GM19468 (cell line): ENCODE measurements around the gene USP16.
"Not testable (repeated sequence)": the region's sequence is repeated elsewhere in the genome, so short reads cannot be mapped to it uniquely, and the experiment has no call there.

Source experiments
- ATAC-seq: cut with Tn5 transposase; IDR thresholded peaks from one replicate; pipeline ENCODE4 v1.9.1; 2021; ENCODE audit warnings: mild to moderate bottlenecking, moderate library complexity, moderate number of reproducible peaks; ENCODE audit not compliant: unreplicated experiment; ENCODE audit errors: extremely low read depth

The USP16 gene

DNA sequence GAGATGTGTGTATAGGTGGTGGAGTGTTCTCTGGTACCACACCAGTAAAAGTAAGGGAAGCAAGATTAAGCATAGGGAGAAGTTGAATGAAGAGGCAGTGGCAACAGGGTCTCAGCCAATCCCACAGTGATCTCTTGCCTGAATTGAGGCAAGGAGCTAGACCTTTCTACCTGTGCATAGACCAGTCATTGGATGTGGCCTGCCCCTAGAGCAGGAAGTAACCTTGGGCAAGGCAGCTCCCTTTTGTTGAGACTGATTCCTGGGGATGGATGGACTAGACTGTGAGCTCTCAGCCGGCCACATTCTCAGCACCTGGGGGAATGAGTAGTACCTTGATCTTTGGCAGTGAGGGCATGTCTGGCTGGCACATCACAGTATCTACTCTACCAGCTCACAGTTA, 6.4 kb downstream of the USP16 start:
- no peak for ATAC-seq

GRCh38 chr21:29033301-29033700, 8.8 kb downstream of the USP16 start:
- no peak for ATAC-seq

DNA sequence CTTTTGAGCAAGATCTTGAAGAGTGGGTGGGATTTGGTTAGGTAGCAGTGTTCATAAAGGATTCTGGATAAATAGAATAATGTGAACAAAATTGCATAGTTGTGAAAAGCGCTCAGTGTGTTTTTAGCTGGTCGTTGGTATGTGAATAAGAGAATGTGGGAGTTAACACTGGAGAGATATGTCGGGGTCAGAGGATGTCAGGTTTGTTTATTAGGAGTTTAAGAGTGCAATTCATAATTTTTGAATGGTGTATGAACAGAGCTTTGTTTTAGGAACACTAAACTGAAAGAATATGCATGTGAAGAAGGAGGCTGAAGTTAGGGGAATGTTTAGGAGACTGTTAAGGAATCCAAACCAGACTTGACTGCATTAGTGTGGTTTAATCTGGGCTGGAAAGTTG, 9.4 kb downstream of the USP16 start:
- ATAC-seq: no peak

- no peak for ATAC-seq
Observed at GRCh38 chr21:29034678-29035077, 10.2 kb downstream of the USP16 start.

GRCh38 chr21:29052224-29052623, 27.8 kb downstream of the USP16 start:
- ATAC-seq: no peak

GRCh38 chr21:29053011-29053553, 28.6 kb downstream of the USP16 start:
- no peak for ATAC-seq

DNA sequence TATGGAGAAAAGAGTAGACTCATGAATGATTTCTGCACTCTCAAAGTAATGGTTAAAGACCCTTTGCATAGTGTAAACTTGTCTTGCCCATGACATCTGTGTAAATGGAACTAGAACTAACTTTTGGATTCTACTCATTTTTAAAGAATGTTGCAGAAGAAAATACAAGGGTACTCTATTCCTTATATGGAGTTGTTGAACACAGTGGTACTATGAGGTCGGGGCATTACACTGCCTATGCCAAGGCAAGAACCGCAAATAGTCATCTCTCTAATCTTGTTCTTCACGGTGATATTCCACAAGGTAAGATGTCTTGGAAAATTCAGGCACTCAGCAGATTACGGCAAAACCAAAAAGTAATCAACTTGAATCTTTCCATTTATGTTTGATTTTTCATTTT, 29.2 kb downstream of the USP16 start:
- ATAC-seq: no peak

GRCh38 chr21:29055080-29055479, 30.6 kb downstream of the USP16 start:
- ATAC-seq: no peak

DNA sequence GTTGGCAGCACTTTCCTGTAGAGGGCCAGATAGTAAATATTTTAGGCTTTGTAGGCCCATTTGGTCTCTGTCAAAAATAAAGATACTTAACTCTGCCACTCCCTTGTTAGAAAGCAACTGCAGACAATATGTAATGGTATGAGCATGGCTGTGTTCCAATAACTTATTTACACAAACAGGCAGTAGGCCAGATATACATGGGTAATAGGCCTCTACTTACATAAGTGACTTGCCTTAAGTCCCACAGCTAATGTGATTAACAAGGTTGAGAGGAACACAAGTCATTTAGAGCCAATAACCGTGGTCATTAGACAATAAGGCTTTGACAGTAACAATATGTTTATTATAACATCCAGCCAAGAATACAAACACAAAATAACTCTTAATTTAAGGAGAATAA, 31.5 kb downstream of the USP16 start:
- ATAC-seq: no peak

DNA sequence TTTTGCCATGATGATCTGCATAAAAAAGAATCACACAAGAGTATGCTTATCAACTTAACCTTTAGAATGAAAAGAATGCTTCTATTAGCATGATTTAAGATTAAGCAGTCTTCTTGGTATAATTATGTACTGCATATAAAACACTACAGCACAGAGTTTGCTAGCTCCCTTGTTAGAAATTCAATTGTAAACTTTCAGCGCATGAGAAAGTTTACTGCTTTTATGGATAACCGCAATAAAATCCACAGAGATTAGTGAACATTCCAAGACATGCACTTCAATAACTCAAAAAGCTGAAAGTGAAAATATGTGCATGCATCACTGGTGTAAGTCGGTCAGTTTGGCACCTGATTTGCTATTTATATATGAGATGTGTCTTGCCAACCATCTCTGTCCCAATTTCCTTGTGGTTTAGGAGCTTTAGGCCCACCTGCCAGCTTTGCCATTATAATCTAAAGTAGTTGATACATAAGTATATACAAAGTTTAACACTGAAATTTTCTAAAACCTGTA, 32.1 kb downstream of the USP16 start:
- ATAC-seq: no peak

DNA sequence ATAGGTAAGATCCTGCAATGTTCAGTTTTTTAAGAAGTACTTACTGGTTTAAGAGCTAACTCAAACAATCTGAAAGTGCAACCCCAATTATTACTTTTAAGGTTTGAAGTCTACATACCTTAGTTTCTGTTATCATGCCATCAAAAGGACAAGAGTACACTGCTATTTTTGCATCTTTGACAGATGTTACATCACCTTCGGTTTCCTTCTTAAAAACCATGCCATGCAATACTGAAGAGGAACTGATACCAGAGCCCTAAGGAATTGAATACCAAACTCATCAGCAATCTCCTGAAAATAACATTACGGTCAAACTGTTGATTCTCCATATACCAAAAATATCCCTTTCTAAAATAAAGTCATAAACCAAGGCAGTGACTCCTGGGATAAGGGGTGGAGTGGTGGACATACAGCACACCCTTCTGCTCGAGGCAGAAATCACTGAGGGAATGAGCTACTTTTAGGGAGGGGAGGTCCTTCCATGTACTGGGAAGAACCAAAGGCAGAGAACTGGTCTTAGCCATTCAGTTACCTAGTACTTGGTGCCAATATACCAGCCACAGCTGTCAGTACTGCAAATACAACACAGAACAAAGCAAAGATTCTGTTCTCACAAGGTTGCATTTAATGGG, 40.5 kb downstream of the USP16 start:
- ATAC-seq: peak; percentile 97

- no peak for ATAC-seq
Observed at GRCh38 chr21:29072873-29073221, 48.4 kb downstream of the USP16 start.

DNA sequence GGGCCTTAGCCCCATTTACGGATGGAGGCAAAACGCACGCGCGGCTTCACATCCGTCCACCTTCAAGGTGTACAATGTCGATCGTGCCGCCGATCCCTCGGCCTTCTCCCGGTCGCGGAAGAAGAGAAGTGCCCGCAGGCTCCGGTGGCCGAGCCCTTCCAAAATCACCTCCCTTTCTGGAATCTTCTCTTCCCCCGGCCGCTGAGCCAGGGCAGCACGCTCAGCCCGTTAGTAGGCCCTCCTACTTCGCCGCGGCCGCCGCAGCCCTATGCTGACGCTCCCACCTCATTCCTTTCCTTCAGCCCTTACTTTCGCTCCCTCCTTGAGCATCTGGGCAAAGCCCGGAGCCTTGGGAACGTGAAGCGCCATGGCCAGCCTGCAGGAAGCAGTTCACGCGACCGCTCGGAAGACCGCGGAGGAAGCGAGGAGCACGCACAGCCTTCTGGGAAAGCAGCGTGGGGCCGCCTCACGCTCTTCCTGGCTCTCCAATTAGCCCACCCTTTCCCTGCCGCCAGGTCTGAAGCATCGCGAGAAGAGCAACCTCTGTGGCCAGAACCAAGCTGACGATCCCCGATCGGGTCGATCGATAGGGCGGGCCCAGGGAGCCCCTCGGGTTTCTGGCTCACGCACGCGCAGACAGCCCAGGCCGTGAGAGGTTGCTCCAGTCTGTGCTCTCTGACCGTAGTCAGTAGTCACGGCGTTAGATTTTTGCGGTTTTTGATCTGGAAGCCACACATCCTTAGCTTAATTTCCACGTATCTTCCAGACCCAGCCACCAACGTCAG, 48.9 kb downstream of the USP16 start, which contains the start of gene CCT8:
TSS of gene CCT8 (minus strand) at position 427 of the 785 bp plus-strand sequence. CDS start at position 369, 58 bp downstream.
- peak; percentile 96 for ATAC-seq

DNA sequence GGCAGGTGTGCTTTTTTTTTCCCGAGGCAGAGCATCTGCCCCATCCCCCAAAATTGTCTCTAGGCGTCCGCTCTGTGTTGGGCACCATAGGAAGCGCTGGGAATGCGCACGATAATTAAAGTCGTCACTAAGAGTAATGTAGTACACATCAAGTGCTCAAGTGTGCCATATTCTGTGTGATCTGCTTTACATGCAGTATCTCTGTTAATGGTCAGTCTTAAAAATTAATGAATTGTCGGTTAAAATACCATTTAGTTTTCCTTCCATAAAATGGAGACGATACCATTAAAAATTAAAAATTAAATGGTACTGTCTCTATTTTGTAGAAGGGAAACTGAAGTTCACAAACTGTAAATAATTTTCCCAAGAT, 49.5 kb downstream of the USP16 start:
- ATAC-seq: no peak

DNA sequence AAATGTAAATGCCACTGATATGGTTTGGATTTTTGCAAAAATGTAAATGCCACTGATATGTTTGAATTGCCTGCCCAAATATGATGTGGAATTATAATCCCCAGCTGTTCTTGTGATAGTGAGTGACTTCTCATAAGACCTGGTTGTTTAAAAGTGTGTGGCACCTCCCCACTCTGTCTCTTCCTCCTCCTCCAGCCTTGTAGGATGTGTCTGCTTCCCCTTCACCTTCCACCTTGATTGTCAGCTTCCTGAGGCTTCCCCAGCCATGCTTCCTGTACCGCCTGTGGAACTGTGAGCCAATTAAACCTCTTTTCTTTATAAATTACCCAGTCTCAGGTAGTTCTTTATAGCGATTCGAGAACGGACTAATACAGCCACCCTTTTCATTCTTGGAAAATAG, 50.3 kb downstream of the USP16 start:
- ATAC-seq: no peak

DNA sequence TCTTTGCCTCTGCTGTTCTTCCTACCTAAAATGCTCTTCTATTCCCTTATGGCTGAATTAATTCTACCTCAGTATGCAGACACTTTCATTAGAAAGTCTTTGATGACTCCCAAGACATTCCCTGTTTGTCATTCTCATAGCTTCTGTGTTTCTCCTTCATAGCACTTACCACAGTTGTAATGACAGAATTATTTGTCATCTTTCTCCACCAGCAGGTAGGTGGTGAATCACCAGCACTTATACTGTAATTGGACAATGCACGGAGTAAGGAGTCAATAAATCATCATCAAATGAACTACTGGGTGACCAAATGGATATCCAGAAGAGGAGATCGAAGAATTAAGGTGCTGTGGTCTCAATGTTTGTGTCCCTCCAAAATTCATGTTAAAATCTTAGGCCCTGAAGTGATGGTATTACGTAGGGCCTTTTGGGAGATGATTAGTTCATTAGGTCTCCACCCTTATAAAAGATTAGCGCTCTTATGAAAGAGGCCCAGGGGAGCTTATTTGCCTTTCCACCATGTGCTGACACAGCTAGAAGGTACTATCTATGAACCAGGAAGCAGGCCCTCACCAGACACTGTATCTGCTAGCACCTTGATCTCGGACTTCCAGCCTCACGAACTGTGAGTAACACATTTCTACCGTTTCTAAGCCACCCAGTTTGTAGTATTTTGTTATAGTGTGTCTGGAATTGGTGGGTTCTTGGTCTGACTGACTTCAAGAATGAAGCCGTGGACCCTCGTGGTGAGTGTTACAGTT, 51.4 kb downstream of the USP16 start:
- no peak for ATAC-seq

DNA sequence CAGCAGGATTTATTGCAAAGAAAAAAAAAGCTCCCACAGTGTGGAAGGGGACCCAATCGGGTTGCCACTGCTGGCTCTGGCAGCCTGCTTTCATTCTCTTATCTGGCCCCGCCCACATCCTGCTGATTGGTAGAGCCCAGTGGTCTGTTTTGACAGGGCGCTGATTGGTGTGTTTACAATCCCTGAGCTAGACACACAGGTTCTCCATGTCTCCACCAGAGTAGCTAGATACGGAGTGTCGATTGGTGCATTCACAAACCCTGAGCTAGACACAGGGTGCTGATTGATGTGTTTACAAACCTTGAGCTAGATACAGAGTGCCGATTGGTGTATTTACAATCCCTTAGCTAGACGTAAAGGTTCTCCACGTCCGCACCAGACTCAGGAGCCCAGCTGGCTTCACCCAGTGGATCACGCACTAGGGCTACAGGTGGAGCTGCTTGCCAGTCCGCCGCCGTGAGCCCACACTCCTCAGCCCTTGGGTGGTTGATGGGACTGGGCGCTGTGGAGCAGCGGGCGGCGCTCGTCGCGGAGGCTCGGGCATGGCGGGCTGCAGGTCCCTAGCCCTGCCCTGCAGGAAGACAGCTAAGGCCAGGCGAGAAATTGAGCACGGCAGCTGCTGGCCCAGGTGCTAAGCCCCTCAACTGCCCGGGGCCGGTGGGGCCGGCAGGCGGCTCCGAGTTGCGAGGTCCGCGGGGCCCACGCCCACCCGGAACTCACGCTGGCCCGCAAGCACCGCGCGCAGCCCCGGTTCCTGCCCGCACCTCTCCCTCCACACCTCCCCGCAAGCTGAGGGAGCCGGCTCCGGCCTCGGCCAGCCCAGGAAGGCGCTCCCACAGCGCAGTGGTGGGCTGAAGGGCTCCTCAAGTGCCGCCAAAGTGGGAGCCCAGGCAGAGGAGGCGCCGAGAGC, 52.5 kb downstream of the USP16 start:
- not testable (repeated sequence) for ATAC-seq

DNA sequence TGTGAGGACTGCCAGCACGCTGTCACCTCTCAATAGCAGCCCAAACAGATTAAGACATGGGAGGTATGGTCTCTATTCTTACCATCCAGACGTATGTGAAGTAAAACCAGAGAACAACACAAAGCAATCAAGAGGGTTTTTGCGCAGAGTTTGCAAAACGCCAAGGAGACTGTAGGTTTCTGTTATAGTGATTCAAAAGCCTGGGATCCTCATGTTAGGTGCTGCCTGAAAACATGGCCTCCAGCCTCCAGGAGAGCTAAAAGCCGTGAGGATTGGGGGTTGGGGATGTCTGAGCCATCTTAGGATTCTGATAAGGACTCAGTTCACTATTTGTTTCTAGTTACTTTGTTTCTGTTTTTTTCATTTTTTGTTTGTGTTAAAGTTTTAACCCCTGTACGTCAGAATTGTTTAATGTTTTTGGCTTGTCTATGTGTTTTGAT, 53.2 kb downstream of the USP16 start:
- no peak for ATAC-seq

DNA sequence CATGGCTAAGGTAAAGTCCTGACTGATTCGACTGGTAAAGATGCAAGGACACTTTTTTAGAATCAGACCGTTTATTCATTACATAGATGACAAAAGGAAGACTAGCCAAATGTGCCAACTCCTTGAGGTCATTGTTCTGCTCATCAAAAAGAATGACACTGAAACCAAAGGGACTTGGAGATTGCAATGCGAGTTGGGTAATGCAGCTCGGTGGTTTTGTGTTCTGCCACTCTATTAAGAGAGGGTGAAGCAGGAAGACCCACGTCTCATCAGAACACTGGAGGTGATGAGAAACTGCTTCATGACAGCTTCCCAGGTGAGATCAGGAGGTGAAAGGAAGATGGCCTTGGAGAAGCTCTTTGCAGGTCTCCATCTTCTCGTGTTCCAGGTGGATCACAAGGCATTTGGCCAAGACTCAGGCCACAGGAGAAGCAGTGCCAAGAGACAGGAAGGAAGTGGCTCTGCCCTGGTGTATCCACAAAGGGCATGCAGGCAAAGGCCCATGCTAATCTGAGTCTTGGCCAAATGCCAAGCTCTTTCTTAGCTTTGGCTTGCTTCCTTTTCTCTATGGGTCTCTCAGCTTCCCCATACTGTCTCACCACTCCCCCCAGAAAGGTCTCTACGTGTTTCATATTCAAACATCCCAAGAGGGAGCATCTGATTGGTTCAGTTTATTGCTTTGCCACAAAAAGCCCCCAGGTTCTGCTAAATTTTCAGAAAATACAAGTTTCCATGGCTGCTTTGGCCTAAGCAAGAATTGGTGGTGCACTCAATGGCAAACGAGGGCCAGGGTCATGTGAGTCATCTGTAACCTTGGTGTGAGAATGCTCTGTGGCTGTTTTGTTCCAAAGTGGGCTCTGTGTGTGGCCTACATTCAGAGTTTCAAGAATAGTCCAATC, 54.6 kb downstream of the USP16 start:
- ATAC-seq: peak; percentile 62
